ENCODE data around the gene LRRC14B.

Gene LRRC14B

GRCh38 chr5:180286-180918 is 10.9 kb upstream of the LRRC14B start:
- no peak for FAIRE-seq
- TF ChIP-seq POLR2A (IDR thresholded peaks at IDR 0.05; ENCODE audit: low read depth, low read length) (no peak), POLR2AphosphoS5 (IDR thresholded peaks at IDR 0.05; ENCODE audit: low read depth, low read length) (no peak), TAF1 (IDR thresholded peaks at IDR 0.05; ENCODE audit: borderline replicate concordance, low read depth, low read length) (no peak)
- no peak for DNase-seq (ENCODE audit: insufficient read length)

GRCh38 chr5:181160-181559 is 10.1 kb upstream of the LRRC14B start:
- no peak for DNase-seq (ENCODE audit: insufficient read length)
- FAIRE-seq, result no peak
- TF ChIP-seq TAF1 (IDR thresholded peaks at IDR 0.05; ENCODE audit: borderline replicate concordance, low read depth, low read length), result no peak

- no peak for FAIRE-seq
- no peak for DNase-seq (ENCODE audit: insufficient read length)
- TF ChIP-seq POLR2A (IDR thresholded peaks at IDR 0.05; ENCODE audit: low read depth, low read length) (no peak), TAF1 (IDR thresholded peaks at IDR 0.05; ENCODE audit: borderline replicate concordance, low read depth, low read length) (no peak), POLR2AphosphoS5 (IDR thresholded peaks at IDR 0.05; ENCODE audit: low read depth, low read length) (no peak)
Measured at GRCh38 chr5:181566-181965, 9.7 kb upstream of the LRRC14B start.

GRCh38 chr5:182126-182525 is 9.2 kb upstream of the LRRC14B start:
- TF ChIP-seq POLR2A (IDR thresholded peaks at IDR 0.05; ENCODE audit: low read depth, low read length) (no peak), POLR2AphosphoS5 (IDR thresholded peaks at IDR 0.05; ENCODE audit: low read depth, low read length) (no peak), TAF1 (IDR thresholded peaks at IDR 0.05; ENCODE audit: borderline replicate concordance, low read depth, low read length) (no peak)
- DNase-seq (ENCODE audit: insufficient read length), result no peak
- no peak for FAIRE-seq

GRCh38 chr5:184471-184870 is 6.8 kb upstream of the LRRC14B start:
- TF ChIP-seq POLR2A (IDR thresholded peaks at IDR 0.05; ENCODE audit: low read depth, low read length), result no peak
- FAIRE-seq, result no peak
- no peak for DNase-seq (ENCODE audit: insufficient read length)

GRCh38 chr5:185095-186070 is 5.9 kb upstream of the LRRC14B start:
- FAIRE-seq, result no peak

GRCh38 chr5:186091-187041 is 4.9 kb upstream of the LRRC14B start:
- FAIRE-seq, result no peak
- no peak for DNase-seq (ENCODE audit: insufficient read length)
- TF ChIP-seq TAF1 (IDR thresholded peaks at IDR 0.05; ENCODE audit: borderline replicate concordance, low read depth, low read length) (no peak), POLR2A (IDR thresholded peaks at IDR 0.05; ENCODE audit: low read depth, low read length) (no peak), POLR2AphosphoS5 (IDR thresholded peaks at IDR 0.05; ENCODE audit: low read depth, low read length) (no peak)

More at GRCh38 chr5:185095-186070, 5.9 kb upstream of the LRRC14B start:
- no peak for DNase-seq (ENCODE audit: insufficient read length)
- no peak for TF ChIP-seq TAF1 (IDR thresholded peaks at IDR 0.05; ENCODE audit: borderline replicate concordance, low read depth, low read length)
- no peak for TF ChIP-seq POLR2A (IDR thresholded peaks at IDR 0.05; ENCODE audit: low read depth, low read length)
- TF ChIP-seq POLR2AphosphoS5 (IDR thresholded peaks at IDR 0.05; ENCODE audit: low read depth, low read length), result no peak

- no peak for TF ChIP-seq POLR2AphosphoS5 (IDR thresholded peaks at IDR 0.05; ENCODE audit: low read depth, low read length)
- TF ChIP-seq TAF1 (IDR thresholded peaks at IDR 0.05; ENCODE audit: borderline replicate concordance, low read depth, low read length), result no peak
- no peak for TF ChIP-seq POLR2A (IDR thresholded peaks at IDR 0.05; ENCODE audit: low read depth, low read length)
Measured at GRCh38 chr5:187042-187431, 4.3 kb upstream of the LRRC14B start.

GRCh38 chr5:187617-188451 is 3.5 kb upstream of the LRRC14B start:
- FAIRE-seq, result no peak
- no peak for TF ChIP-seq TAF1 (IDR thresholded peaks at IDR 0.05; ENCODE audit: borderline replicate concordance, low read depth, low read length)
- TF ChIP-seq POLR2AphosphoS5 (IDR thresholded peaks at IDR 0.05; ENCODE audit: low read depth, low read length), result no peak
- no peak for TF ChIP-seq POLR2A (IDR thresholded peaks at IDR 0.05; ENCODE audit: low read depth, low read length)

More at GRCh38 chr5:187042-187431, 4.3 kb upstream of the LRRC14B start:
- FAIRE-seq, result no peak
- DNase-seq (ENCODE audit: insufficient read length), result no peak

More at GRCh38 chr5:187617-188451, 3.5 kb upstream of the LRRC14B start:
- no peak for DNase-seq (ENCODE audit: insufficient read length)
